GM23338 (cell line): ENCODE data around the gene RAP2A. TPM values are rescaled to one million over a fixed set of nuclear protein-coding genes. Genes with fewer than 3 reads are reported as not detected.

Experiments
- ATAC-seq: fragments of 200-7000 bp; cut with Tn5 transposase; 3 replicates; pipeline ENCODE4 v1.9.1; 2020
- DNase-seq: peaks from one replicate; pipeline ENCODE4 v3.0.0-alpha.2; 2015; ENCODE audit warnings: low spot score
- H2AFZ ChIP-seq: fragments of 200-600 bp; sonication (generic); 2 replicates; pipeline ENCODE4 v1.8.0; 2016; ENCODE audit warnings: antibody characterized with exemption, mild to moderate bottlenecking, moderate library complexity
- H3F3A ChIP-seq: fragments of 200-600 bp; sonication (generic); replicated peaks from 2 replicates; pipeline ENCODE4 v1.8.0; 2017; ENCODE audit warnings: antibody characterized with exemption, mixed run types, low read depth
- H3K27ac ChIP-seq: fragments of 200-600 bp; sonication (generic); 2 replicates; pipeline ENCODE4 v1.6.1; 2016; ENCODE audit warnings: low read depth
- H3K27me3 ChIP-seq: fragments of 200-600 bp; sonication (generic); 2 replicates; pipeline ENCODE4 v1.8.0; 2016; ENCODE audit warnings: mild to moderate bottlenecking, mixed run types, moderate library complexity; ENCODE audit not compliant: insufficient read depth
- H3K36me3 ChIP-seq: fragments of 200-600 bp; sonication (generic); 2 replicates; pipeline ENCODE4 v1.8.0; 2016; ENCODE audit warnings: mild to moderate bottlenecking; ENCODE audit not compliant: insufficient read depth
- H3K4me1 ChIP-seq: fragments of 200-600 bp; sonication (generic); 2 replicates; pipeline ENCODE4 v1.8.0; 2016; ENCODE audit warnings: mild to moderate bottlenecking, moderate library complexity; ENCODE audit not compliant: insufficient read depth
- H3K4me2 ChIP-seq: fragments of 200-600 bp; sonication (generic); 2 replicates; pipeline ENCODE4 v1.7.1; 2017; ENCODE audit warnings: mixed run types
- H3K4me3 ChIP-seq: fragments of 200-600 bp; sonication (generic); 2 replicates; pipeline ENCODE4 v1.6.1; 2016; ENCODE audit warnings: mixed run types
- H3K79me2 ChIP-seq: fragments of 200-600 bp; sonication (generic); replicated peaks from 2 replicates; pipeline ENCODE4 v1.8.0; 2017; ENCODE audit warnings: mild to moderate bottlenecking; ENCODE audit not compliant: insufficient read depth
- H3K9me2 ChIP-seq: fragments of 200-600 bp; sonication (generic); 2 replicates; pipeline ENCODE4 v1.8.0; 2017; ENCODE audit not compliant: insufficient read depth
- H4K20me1 ChIP-seq: fragments of 200-600 bp; sonication (generic); replicated peaks from 2 replicates; pipeline ENCODE4 v1.8.0; 2017; ENCODE audit warnings: mild to moderate bottlenecking; ENCODE audit not compliant: insufficient read depth
- H3K27ac Mint-ChIP-seq: 2 replicates; pipeline ENCODE4 v1.8.0; 2020; ENCODE audit warnings: inconsistent platforms, mild to moderate bottlenecking, moderate library complexity, mixed read lengths
- H3K27me3 Mint-ChIP-seq: 3 replicates; pipeline ENCODE4 v1.8.0; 2022; ENCODE audit warnings: low read depth, mild to moderate bottlenecking, moderate library complexity, mixed read lengths, inconsistent platforms; ENCODE audit not compliant: insufficient read depth, poor library complexity
- H3K36me3 Mint-ChIP-seq: 3 replicates; pipeline ENCODE4 v1.8.0; 2021; ENCODE audit warnings: low read depth, mild to moderate bottlenecking, inconsistent platforms, moderate library complexity, mixed read lengths
- H3K4me1 Mint-ChIP-seq: 3 replicates; pipeline ENCODE4 v1.8.0; 2020; ENCODE audit warnings: mild to moderate bottlenecking, inconsistent platforms, mixed read lengths
- H3K4me3 Mint-ChIP-seq: 3 replicates; pipeline ENCODE4 v1.8.0; 2021; ENCODE audit warnings: moderate library complexity, mild to moderate bottlenecking, inconsistent platforms, mixed read lengths
- H3K9me3 Mint-ChIP-seq: 3 replicates; pipeline ENCODE4 v1.8.0; 2020; ENCODE audit warnings: moderate library complexity, mild to moderate bottlenecking, inconsistent platforms, mixed read lengths
- CREB1 ChIP-seq: fragments of 250-450 bp; sonication (Bioruptor Pico); IDR thresholded peaks from 2 replicates; pipeline ENCODE4 v1.5.0; 2020; ENCODE audit warnings: low read depth, mild to moderate bottlenecking, moderate library complexity
- ETS1 ChIP-seq: IDR thresholded peaks from 2 replicates; pipeline ENCODE4 v1.6.1; 2016; ENCODE audit warnings: antibody characterized with exemption
- EZH2 ChIP-seq: fragments of 200-600 bp; sonication (generic); IDR thresholded peaks from one replicate; pipeline ENCODE4 v1.8.0; 2017; ENCODE audit warnings: antibody characterized with exemption, mild to moderate bottlenecking, low read depth; ENCODE audit not compliant: unreplicated experiment
- EZH2phosphoT487 ChIP-seq: fragments of 200-600 bp; sonication (generic); IDR thresholded peaks from one replicate; pipeline ENCODE4 v1.8.1; 2018; ENCODE audit warnings: antibody characterized with exemption; ENCODE audit not compliant: unreplicated experiment
- JUNB ChIP-seq: IDR thresholded peaks from one replicate; pipeline ENCODE4 v1.6.1; 2016; ENCODE audit warnings: antibody characterized with exemption; ENCODE audit not compliant: unreplicated experiment
- NANOG ChIP-seq: IDR thresholded peaks from 2 replicates; pipeline ENCODE4 v1.6.1; 2016; ENCODE audit warnings: antibody characterized with exemption, borderline replicate concordance
- POLR2AphosphoS5 ChIP-seq: IDR thresholded peaks from 2 replicates; pipeline ENCODE4 v1.6.1; 2016; ENCODE audit warnings: antibody characterized with exemption, low read depth
- REST ChIP-seq: IDR thresholded peaks from one replicate; pipeline ENCODE4 v1.6.1; 2018; ENCODE audit warnings: antibody characterized with exemption; ENCODE audit not compliant: unreplicated experiment
- STAT1 ChIP-seq: IDR thresholded peaks from one replicate; pipeline ENCODE4 v1.6.1; 2016; ENCODE audit warnings: antibody characterized with exemption; ENCODE audit not compliant: unreplicated experiment
- ZNF114 ChIP-seq: fragments of 250-450 bp; sonication (Bioruptor Pico); IDR thresholded peaks from 2 replicates; pipeline ENCODE4 v1.5.0; 2020; ENCODE audit warnings: mild to moderate bottlenecking, moderate library complexity
- ZNF331 ChIP-seq: fragments of 250-450 bp; sonication (Bioruptor Pico); IDR thresholded peaks from 2 replicates; pipeline ENCODE4 v1.5.0; 2020; ENCODE audit warnings: low read depth, mild to moderate bottlenecking, moderate library complexity
- ZNF462 ChIP-seq: fragments of 250-450 bp; sonication (Bioruptor Pico); IDR thresholded peaks from 2 replicates; pipeline ENCODE4 v1.5.0; 2020; ENCODE audit warnings: mild to moderate bottlenecking, moderate library complexity
- polyA plus RNA-seq: library from polyadenylated mRNA; unstranded; fragments of >200 nt; fragmentation: Nextera tagmentation; extraction: Ambion mirVana; gene quantifications from 2 replicates; pipeline ENCODE4 v1.2.1, GENCODE V29; 2016
- total RNA-seq: library from RNA; depleted of rRNA; stranded (reverse); fragments of >200 nt; shearing (Covaris generic); gene quantifications from 2 replicates; pipeline ENCODE4 v1.2.3, GENCODE V29; 2014
- TF ChIP-seq, protein P1 (sequence below), 2 experiments: fragments of 200-600 bp in 1 of 2; sonication (generic) in 1 of 2; conservative IDR thresholded peaks; 2 replicates each; pipeline versions ENCODE4 v1.5.1 to v1.6.1; 2016 to 2017; ENCODE audit warnings: antibody characterized with exemption in 2 of 2, low read depth in 2 of 2, mild to moderate bottlenecking in 2 of 2, moderate library complexity in 1 of 2

The RAP2A gene
- total and polyA plus RNA-seq, 2 experiments from 2014 or later: 10.4 to 35.3 TPM

GRCh38 chr13:97490702-97491307 lies 56.8 kb downstream of the RAP2A start:
- Histone ChIP-seq H3K27me3 (no peaks in the 10 kb centered on the region), H4K20me1 (no peaks in the 10 kb centered on the region), H3F3A (no peaks in the 10 kb centered on the region), H3K27ac (no peak overlapping the region), H3K36me3 (no peaks in the 10 kb centered on the region), H2AFZ (no peak overlapping the region), H3K4me3 (no peak overlapping the region), H3K4me1 (no peaks in the 10 kb centered on the region), H3K79me2 (no peaks in the 10 kb centered on the region), H3K9me2 (0 out of 2 replicates have a peak, but pooled peaks cover 7% of the 10 kb centered on the region), H3K4me2 (no peak overlapping the region)
- no peak for TF ChIP-seq REST
- no peak for TF ChIP-seq POLR2AphosphoS5
- TF ChIP-seq EZH2: no peak
- TF ChIP-seq, protein P1, sequence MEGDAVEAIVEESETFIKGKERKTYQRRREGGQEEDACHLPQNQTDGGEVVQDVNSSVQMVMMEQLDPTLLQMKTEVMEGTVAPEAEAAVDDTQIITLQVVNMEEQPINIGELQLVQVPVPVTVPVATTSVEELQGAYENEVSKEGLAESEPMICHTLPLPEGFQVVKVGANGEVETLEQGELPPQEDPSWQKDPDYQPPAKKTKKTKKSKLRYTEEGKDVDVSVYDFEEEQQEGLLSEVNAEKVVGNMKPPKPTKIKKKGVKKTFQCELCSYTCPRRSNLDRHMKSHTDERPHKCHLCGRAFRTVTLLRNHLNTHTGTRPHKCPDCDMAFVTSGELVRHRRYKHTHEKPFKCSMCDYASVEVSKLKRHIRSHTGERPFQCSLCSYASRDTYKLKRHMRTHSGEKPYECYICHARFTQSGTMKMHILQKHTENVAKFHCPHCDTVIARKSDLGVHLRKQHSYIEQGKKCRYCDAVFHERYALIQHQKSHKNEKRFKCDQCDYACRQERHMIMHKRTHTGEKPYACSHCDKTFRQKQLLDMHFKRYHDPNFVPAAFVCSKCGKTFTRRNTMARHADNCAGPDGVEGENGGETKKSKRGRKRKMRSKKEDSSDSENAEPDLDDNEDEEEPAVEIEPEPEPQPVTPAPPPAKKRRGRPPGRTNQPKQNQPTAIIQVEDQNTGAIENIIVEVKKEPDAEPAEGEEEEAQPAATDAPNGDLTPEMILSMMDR (conservative IDR thresholded peaks at IDR 0.05; ENCODE audit: low read depth in 2 of 2): no peak
- TF ChIP-seq STAT1: no peak
- no peak for TF ChIP-seq NANOG
- TF ChIP-seq CREB1 (CRISPR knock-in tag): no peak
- no peak for TF ChIP-seq JUNB
- TF ChIP-seq ETS1: no peak
- TF ChIP-seq ZNF462 (CRISPR knock-in tag): no peak
- TF ChIP-seq ZNF114: no peak
- TF ChIP-seq EZH2phosphoT487: no peak
- no peak for TF ChIP-seq ZNF331 (CRISPR knock-in tag)
- H3K9me3 Mint-ChIP-seq: peaks cover 5% of the 10 kb centered on the region; the same call in 2 of the 3 replicates
- no peaks in the 10 kb centered on the region for H3K4me1 Mint-ChIP-seq
- peaks cover 2% of the 10 kb centered on the region; the same call in 1 of the 3 replicates for H3K36me3 Mint-ChIP-seq
- DNase-seq (no peak), ATAC-seq (no peak)
- H3K4me3 Mint-ChIP-seq: no peak overlapping the region
- H3K27ac Mint-ChIP-seq: no peak overlapping the region
- H3K27me3 Mint-ChIP-seq: peaks cover 2% of the 10 kb centered on the region
